Right renal pelvis (tissue), 4 donors: ENCODE measurements around the gene IGLL5. TPM values are rescaled to one million over a fixed set of nuclear protein-coding genes. Genes with fewer than 3 reads are reported as not detected.
"Not testable (repeated sequence)": the region's sequence is repeated elsewhere in the genome, so short reads cannot be mapped to it uniquely, and the experiment has no call there.

Experiments
- DNase-seq, 4 donors: peaks; one replicate each; pipeline ENCODE4 v3.0.0-alpha.2; 2013; ENCODE audit warnings: low read depth in 4 of 4, low spot score in 3 of 4, missing footprints in 1 of 4
- polyA plus RNA-seq, 4 donors: library from polyadenylated mRNA; unstranded; fragments of 120-200 nt; gene quantifications; one replicate each; pipeline ENCODE4 v1.2.1, GENCODE V29; 2013; ENCODE audit not compliant: insufficient read length in 4 of 4

The IGLL5 gene
- polyA plus RNA-seq, 4 donors = 0.16 to 0.44 TPM; not detected in 2

DNA sequence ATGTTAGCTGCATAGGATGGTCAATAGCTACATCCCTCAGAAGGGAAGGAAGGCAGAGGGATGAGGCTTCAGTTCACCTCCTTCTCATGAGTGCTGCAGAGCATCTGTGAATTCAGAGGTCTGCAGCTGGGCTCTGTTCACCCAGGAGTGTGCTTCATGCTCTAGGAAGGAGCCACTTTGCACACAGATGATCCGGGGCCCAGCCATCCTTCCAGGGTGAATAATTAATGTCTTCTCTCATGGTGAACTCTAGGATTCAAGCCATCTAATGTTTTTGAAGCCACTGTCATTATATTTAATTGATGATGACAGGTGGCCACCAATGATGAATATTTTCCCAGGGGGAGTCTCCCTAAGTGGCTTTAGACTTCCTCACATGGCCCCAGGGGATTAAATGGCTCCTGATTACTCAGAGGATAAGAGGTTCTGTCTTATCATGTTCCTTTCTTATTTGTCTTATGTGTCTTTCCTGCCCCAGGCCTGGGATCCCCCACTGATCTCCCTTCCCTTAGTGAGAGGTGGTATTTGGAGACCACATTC is 10.9 kb downstream of the IGLL5 start:
- not testable (repeated sequence) for DNase-seq

DNA sequence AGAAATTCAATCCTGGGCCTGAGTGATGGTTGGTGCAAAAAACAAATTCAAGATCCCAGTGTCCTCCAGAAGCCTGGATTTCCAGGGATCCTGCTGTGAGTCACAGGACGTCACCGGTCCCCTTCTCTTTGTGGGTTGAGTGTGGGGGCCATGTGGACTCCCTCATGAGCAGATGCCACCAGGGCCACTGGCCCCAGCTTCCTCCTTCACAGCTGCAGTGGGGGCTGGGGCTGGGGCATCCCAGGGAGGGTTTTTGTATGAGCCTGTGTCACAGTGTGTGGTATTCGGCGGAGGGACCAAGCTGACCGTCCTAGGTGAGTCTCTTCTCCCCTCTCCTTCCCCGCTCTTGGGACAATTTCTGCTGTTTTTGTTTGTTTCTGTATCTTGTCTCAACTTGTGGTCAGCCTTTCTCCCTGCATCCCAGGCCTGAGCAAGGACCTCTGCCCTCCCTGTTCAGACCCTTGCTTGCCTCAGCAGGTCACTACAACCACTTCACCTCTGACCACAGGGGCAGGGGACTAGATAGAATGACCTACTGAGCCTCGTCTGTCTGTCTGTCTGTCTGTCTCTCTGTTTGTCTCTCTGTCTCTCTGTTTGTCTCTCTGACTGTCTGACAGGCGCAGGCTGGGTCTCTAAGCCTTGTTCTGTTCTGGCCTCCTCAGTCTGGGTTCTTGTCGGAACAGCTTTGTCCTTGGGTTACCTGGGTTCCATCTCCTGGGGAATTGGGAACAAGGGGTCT is 11.9 kb downstream of the IGLL5 start:
- DNase-seq = not testable (repeated sequence)

DNA sequence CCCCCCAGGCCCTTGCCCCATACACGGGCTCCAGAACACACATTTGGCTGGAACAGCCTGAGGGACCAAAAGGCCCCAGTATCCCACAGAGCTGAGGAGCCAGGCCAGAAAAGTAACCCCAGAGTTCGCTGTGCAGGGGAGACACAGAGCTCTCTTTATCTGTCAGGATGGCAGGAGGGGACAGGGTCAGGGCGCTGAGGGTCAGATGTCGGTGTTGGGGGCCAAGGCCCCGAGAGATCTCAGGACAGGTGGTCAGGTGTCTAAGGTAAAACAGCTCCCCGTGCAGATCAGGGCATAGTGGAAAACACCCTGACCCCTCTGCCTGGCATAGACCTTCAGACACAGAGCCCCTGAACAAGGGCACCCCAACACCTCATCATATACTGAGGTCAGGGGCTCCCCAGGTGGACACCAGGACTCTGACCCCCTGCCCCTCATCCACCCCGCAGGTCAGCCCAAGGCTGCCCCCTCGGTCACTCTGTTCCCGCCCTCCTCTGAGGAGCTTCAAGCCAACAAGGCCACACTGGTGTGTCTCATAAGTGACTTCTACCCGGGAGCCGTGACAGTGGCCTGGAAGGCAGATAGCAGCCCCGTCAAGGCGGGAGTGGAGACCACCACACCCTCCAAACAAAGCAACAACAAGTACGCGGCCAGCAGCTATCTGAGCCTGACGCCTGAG is 13.1 kb downstream of the IGLL5 start:
- DNase-seq = not testable (repeated sequence)

DNA sequence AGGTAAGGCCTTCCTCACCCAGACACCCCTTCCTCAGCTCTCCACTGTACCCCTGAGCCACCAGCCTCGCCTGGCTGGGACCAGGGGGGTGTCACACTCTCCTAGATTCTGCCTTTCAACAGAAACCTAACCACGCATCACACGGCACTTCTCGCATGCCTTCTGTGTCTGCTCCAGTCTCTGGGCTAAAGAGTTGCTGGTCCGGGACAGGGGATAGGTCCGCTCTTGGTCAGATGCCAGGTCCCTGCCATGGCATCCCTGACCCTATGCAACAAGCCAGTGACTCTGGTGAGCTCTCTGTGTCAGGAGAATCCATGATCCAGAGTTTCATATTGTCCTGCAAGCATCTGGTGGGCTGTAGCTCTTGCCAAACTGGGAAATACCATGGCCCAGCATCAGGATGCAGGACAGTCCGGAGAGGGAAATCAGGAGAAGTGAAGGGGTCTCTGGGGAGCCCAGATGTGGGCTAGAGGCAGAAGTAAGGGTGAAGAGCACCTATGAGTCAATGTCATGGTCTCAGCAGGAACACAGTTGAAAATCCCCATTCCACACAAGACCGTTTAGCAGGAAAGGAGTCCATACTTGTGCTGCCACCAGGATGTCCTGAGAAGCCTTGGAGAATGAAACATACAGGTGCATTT is 14.1 kb downstream of the IGLL5 start:
- DNase-seq = no peak

DNA sequence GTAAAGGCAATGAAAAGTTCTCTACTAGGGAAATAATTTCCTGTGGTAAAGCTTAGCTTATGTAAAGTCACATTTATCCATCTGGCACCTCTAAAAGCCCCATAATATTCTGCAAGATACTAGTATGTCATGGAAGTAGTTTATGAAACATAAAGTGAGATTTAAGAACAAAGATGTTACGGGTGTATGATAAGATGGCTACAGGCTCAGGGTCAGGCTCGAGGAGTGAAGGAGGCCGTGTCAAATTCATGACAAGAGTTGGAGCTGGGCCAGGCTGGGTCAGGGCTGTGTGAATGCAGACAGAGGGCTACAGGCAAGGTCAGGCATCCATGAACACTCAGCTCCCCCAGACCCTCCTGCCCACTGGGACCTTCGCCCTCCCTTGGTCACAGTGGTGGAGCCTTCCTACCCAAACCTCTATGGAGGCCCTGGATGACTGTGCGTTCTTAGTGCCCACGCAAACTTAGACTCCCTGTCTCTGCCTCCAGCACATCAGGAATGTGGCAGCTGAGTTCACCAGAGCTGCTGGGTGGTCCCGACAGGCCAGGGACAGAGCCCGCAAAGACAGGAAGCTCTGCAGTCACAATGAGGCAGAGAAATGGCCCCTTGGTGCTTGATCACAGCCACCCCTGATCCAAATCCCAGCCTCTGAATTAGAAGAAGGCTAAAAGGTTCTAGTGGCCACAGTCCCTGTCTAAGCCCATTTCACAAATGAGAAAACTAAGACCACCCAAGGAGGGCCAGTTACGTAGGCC is 14.8 kb downstream of the IGLL5 start:
- no peak for DNase-seq

DNA sequence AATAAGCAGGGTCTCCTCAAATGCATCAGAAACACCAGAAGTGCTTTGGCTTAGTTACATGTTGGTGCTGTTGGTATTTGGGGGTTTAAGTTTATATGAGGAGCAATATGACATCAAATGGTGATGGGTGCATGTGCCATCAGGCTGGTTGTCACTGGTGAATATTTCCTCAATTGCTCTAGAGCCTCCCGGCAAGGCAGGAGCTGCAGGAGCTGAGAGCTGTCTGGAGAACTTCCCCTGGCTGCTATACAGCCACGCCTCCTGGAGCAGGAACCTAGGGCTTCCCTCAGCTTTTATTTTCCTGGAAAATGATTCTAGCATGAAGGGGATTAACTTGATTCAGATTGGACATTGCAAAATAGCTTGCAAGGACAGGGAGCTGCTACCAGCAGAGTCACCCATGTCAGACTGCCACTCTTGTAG is 15.8 kb downstream of the IGLL5 start:
- DNase-seq = no peak

DNA sequence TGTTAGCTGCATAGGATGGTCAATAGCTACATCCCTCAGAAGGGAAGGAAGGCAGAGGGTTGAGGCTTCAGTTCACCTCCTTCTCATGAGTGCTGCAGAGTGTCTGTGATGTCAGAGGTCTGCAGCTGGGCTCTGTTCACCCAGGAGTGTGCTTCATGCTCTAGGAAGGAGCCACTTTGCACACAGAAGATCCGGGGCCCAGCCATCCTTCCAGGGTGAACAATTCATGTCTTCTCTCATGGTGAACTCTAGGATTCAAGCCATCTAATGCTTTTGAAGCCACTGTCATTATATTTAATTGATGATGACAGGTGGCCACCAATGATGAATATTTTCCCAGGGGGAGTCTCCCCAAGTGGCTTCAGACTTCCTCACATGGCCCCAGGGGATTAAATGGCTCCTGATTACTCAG is 16.2 kb downstream of the IGLL5 start:
- not testable (repeated sequence) for DNase-seq

DNA sequence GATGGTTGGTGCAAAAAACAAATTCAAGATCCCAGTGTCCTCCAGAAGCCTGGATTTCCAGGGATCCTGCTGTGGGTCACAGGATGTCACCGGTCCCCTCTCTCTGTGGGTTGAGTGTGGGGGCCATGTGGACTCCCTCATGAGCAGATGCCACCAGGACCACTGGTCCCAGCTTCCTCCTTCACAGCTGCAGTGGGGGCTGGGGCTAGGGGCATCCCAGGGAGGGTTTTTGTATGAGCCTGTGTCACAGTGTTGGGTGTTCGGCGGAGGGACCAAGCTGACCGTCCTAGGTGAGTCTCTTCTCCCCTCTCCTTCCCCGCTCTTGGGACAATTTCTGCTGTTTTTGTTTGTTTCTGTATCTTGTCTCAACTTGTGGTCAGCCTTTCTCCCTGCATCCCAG is 17.1 kb downstream of the IGLL5 start:
- DNase-seq = not testable (repeated sequence)

DNA sequence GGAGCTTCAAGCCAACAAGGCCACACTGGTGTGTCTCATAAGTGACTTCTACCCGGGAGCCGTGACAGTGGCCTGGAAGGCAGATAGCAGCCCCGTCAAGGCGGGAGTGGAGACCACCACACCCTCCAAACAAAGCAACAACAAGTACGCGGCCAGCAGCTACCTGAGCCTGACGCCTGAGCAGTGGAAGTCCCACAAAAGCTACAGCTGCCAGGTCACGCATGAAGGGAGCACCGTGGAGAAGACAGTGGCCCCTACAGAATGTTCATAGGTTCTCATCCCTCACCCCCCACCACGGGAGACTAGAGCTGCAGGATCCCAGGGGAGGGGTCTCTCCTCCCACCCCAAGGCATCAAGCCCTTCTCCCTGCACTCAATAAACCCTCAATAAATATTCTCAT is 18.8 kb downstream of the IGLL5 start:
- DNase-seq = not testable (repeated sequence)

GRCh38 chr22:22906907-22907550 is 19.4 kb downstream of the IGLL5 start:
- DNase-seq = no peak

DNA sequence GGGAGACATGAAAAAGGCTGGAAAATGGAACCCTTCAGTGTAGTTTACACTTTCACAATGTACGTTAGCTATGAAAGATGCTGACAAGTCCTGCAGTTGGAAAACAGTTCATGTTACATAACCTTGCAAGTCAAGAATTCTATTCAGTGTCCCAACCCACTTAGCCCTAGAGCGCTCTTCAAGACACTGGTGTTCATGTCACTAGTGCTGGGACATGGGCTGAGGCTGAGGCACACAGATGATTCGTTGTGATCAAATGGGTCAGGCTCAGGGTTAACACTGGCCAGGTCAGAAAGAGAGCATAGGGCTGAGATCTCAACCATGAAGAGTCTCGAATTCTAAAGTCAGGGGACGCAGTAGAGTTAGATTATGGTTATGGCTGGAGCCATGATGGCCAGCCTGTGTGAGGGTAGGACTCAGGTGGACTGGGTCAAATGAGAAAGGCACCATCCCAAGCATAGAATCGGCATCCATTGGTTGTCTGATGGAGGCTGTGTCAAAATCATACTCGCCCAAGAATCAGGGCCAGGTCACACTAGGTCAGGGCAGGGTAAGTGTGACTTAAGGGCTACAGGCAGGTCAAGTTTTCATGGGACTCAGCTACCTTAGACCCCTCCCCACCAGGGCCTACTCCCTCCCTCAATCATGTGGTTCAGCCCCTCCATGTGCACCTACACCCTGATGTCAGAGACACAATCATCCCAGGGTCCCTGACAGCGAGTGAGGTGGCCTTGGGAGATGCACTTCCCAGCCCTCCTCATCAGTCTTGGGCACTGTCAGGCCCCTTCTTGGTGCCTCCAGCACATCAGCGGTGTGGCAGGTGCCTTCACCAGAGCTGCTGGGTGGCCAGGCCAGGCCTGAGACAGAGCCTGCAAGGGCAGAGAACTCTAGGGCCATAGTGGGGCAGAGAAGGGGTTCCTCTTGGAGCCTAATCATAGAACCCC is 20.2 kb downstream of the IGLL5 start:
- no peak for DNase-seq

GRCh38 chr22:22908495-22908861 is 20.9 kb downstream of the IGLL5 start:
- DNase-seq = no peak

- DNase-seq = no peak
These were observed 21.5 kb downstream of the IGLL5 start for GRCh38 chr22:22908941-22909604.

- DNase-seq = no peak
These were observed 22.1 kb downstream of the IGLL5 start for GRCh38 chr22:22909605-22910271.

GRCh38 chr22:22910272-22911240 is 22.9 kb downstream of the IGLL5 start:
- no peak for DNase-seq

DNA sequence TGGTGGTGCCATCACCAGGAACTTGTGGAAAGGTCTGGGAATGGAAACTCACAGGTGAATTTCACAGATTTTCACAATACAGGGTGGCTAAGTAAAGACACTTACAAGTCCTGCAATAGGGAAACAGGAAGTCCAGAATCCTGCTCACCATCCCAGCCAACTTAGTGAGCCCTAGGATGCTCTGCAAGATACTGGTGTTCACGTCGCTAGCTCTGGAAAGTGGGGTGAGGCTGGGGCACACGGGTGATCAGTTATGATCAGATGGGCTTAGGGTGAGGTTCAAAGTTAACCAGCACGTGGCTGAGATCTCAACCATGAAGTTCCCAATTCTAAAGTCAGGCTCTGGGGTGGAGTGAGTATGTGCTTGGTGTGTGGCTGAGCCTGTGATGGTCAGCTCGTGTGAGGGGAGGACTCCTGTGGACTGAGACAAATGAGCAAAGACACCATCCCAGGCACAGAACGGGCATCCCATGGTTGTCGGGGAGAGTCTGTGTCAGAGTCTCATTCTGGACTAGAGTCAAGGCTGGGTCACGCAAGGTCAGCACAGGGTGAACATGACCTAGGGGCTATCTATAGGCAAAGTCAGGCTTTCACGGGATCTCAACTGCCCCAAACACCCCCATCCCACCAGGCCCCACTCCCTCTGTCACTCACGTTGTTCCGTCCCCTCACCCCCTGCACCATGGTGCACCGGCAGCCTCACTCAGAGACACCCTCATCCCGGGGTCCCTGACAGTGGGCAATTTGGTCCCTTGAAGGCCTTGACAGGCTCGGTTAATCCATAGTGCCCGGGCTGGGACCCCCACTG is 23.9 kb downstream of the IGLL5 start:
- DNase-seq = no peak
